Thoracic aorta (tissue), 2 donors: ENCODE results near the gene ADTRP. TPM values are rescaled to one million over a fixed set of nuclear protein-coding genes. Genes with fewer than 3 reads are reported as not detected.

Experiments used
- ATAC-seq: fragments of 150-250 bp; one replicate; pipeline ENCODE4 v1.8.0; 2017; ENCODE audit warnings: low read depth; ENCODE audit not compliant: insufficient number of reproducible peaks, low FRiP score
- DNase-seq: peaks from one replicate; pipeline ENCODE4 v3.0.0-alpha.2; 2020; ENCODE audit warnings: low spot score
- H3K27ac ChIP-seq, 2 donors: fragments of 200-600 bp; sonication (generic); 1 replicate in 1 of 2; 2 replicates in 1 of 2; pipeline ENCODE4 v1.5.1; 2016; ENCODE audit warnings: mild to moderate bottlenecking in 2 of 2, moderate library complexity in 2 of 2
- H3K27me3 ChIP-seq: fragments of 200-600 bp; sonication (generic); replicated peaks from 2 replicates; pipeline ENCODE4 v1.6.0; 2016; ENCODE audit warnings: mild to moderate bottlenecking; ENCODE audit not compliant: insufficient read depth
- H3K36me3 ChIP-seq: fragments of 200-600 bp; sonication (generic); one replicate; pipeline ENCODE4 v1.5.1; 2016
- H3K4me1 ChIP-seq, 2 donors: fragments of 200-600 bp; sonication (generic); 1 replicate in 1 of 2; 2 replicates in 1 of 2; pipeline versions ENCODE4 v1.5.1 to v1.6.0; 2016; ENCODE audit warnings: low read depth in 2 of 2, mild to moderate bottlenecking in 1 of 2; ENCODE audit not compliant: control insufficient read depth in 1 of 2
- H3K4me3 ChIP-seq: fragments of 200-600 bp; sonication (generic); 2 replicates; pipeline ENCODE4 v1.5.1; 2016; ENCODE audit warnings: mild to moderate bottlenecking
- H3K9me3 ChIP-seq: fragments of 200-600 bp; sonication (generic); 2 replicates; pipeline ENCODE4 v1.5.1; 2016
- total RNA-seq, 2 donors: library from RNA; depleted of rRNA; stranded (reverse); fragments of >200 nt; gene quantifications; one replicate each; pipeline versions ENCODE4 v1.1.0 to v1.2.3, GENCODE V29; 2016
- TF ChIP-seq, protein P1 (sequence below): fragments of 200-600 bp; sonication (generic); IDR thresholded peaks from one replicate; pipeline ENCODE4 v1.5.1; 2019; ENCODE audit warnings: antibody characterized with exemption

ADTRP gene
- total RNA-seq, 2 donors from 2014 or later, result not detected

DNA sequence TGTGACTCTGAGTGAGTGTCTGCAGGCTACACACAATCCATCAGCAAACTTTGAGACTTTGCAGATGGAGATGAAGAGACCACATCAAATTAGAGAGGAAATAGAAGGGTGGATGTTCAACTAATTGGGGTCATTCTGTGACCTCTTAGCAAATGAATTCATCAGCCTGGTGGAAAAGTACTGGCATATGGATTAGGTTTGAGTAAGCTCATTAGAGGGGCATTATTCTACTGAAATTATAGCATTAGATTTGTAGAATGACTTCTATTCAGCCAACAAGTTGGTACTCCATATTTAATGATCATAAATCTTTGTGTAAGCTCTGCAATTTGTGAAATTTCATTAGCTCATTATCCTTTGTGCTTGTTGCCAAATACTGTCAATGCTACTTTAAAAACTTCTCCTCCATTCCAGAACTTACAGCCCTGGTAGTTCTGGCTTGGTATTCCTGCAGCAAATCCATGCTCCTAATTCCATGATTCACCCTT is 63.8 kb downstream of the ADTRP start:
- DNase-seq (no peak), ATAC-seq (no peak)
- peaks cover 9 to 27% of the 10 kb centered on the region in 2 donors for H3K4me1 ChIP-seq
- TF ChIP-seq, protein P1, sequence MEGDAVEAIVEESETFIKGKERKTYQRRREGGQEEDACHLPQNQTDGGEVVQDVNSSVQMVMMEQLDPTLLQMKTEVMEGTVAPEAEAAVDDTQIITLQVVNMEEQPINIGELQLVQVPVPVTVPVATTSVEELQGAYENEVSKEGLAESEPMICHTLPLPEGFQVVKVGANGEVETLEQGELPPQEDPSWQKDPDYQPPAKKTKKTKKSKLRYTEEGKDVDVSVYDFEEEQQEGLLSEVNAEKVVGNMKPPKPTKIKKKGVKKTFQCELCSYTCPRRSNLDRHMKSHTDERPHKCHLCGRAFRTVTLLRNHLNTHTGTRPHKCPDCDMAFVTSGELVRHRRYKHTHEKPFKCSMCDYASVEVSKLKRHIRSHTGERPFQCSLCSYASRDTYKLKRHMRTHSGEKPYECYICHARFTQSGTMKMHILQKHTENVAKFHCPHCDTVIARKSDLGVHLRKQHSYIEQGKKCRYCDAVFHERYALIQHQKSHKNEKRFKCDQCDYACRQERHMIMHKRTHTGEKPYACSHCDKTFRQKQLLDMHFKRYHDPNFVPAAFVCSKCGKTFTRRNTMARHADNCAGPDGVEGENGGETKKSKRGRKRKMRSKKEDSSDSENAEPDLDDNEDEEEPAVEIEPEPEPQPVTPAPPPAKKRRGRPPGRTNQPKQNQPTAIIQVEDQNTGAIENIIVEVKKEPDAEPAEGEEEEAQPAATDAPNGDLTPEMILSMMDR, result no peak
- no peaks in the 10 kb centered on the region for H3K9me3 ChIP-seq
- H3K27me3 ChIP-seq, result no peaks in the 10 kb centered on the region
- H3K4me3 ChIP-seq, result no peak overlapping the region
- H3K36me3 ChIP-seq, result no peaks in the 10 kb centered on the region
- no peak overlapping the region for H3K27ac ChIP-seq

DNA sequence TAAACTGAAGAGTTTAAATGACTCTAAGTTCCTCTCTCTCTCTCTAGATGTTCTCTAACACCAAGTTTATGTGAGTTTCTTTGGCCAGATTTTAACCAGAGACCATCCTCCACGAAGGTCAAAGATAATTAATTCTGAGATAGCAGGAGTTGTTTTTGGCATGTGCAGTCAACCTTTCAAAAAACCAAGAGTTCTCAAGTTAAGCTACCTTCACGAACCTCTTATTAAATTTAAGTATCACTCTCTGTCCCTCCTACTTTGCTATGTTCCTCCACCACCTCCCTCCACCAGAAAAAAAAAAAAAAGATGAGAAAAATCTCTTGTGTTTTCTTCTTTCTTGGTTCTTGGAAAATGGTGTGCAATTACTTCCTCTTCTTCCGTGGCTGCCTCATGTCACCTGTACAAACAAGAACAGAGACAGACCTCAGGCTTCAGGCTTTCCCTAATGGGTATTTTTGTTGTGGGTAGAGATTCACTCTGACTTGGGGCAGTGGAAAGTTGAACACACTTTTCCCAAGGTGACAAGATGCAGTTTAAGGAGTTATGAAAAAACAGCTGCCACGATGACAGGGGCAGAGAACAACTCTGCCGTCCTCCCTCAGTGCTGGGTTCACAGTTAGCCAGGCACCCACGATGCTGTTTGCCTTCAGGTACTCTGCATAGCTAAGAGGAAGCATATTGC is 64.3 kb downstream of the ADTRP start:
- no peaks in the 10 kb centered on the region for H3K9me3 ChIP-seq
- H3K36me3 ChIP-seq, result no peaks in the 10 kb centered on the region
- ATAC-seq (no peak), DNase-seq (no peak)
- H3K27ac ChIP-seq, result no peak overlapping the region
- no peaks in the 10 kb centered on the region for H3K27me3 ChIP-seq
- TF ChIP-seq, protein P1, result no peak
- peaks cover 9 to 27% of the 10 kb centered on the region in 2 donors for H3K4me1 ChIP-seq
- no peak overlapping the region for H3K4me3 ChIP-seq

GRCh38 chr6:11712760-11713159 is 65.8 kb downstream of the ADTRP start:
- Histone ChIP-seq H3K9me3 (no peaks in the 10 kb centered on the region), H3K36me3 (no peaks in the 10 kb centered on the region), H3K27ac (no peak overlapping the region), H3K4me3 (no peak overlapping the region), H3K4me1 (peaks cover 9 to 27% of the 10 kb centered on the region in 2 donors), H3K27me3 (no peaks in the 10 kb centered on the region)
- DNase-seq, result no peak
- TF ChIP-seq, protein P1, result no peak
- ATAC-seq, result peak; percentile 42

- peak overlapping the region in 1 of 2 donors; percentile 20 for H3K27ac ChIP-seq
- H3K4me3 ChIP-seq, result no peak overlapping the region
- no peaks in the 10 kb centered on the region for H3K9me3 ChIP-seq
- H3K27me3 ChIP-seq, result no peaks in the 10 kb centered on the region
- TF ChIP-seq, protein P1, result no peak
- peaks cover 9 to 27% of the 10 kb centered on the region in 2 donors for H3K4me1 ChIP-seq
- DNase-seq, result no peak
- H3K36me3 ChIP-seq, result no peaks in the 10 kb centered on the region
- ATAC-seq, result no peak
Observed at GRCh38 chr6:11711984-11712711, 66.5 kb downstream of the ADTRP start.
